Mononuclear cell (primary cell): ENCODE data around the gene IKZF1. TPM values are rescaled to one million over a fixed set of nuclear protein-coding genes. Genes with fewer than 3 reads are reported as not detected.

Experiments
- H3K27me3 ChIP-seq: 2 replicates; pipeline ENCODE4 v1.6.0; 2011; ENCODE audit warnings: low read length, control low read depth; ENCODE audit not compliant: insufficient read depth
- H3K4me1 ChIP-seq: 2 replicates; pipeline ENCODE4 v1.5.1; 2011; ENCODE audit warnings: mild to moderate bottlenecking, low read length, control low read depth; ENCODE audit not compliant: insufficient read depth
- H3K4me3 ChIP-seq: 2 replicates; pipeline ENCODE4 v1.5.1; 2011; ENCODE audit warnings: mild to moderate bottlenecking, low read length, moderate library complexity
- H3K9me3 ChIP-seq: 2 replicates; pipeline ENCODE4 v1.5.1; 2011; ENCODE audit warnings: low read depth, mild to moderate bottlenecking, control low read depth, low read length
- total RNA-seq: library from RNA; depleted of rRNA; stranded (reverse); fragments of >200 nt; gene quantifications from one replicate; pipeline ENCODE4 v1.2.3, GENCODE V29; 2012

Gene IKZF1
- total RNA-seq, 1 donor = 231 TPM

GRCh38 chr7:50423860-50424259 lies 119.3 kb downstream of the IKZF1 start:
- no peaks in the 10 kb centered on the region for H3K4me1 ChIP-seq
- H3K4me3 ChIP-seq = no peak overlapping the region
- no peaks in the 10 kb centered on the region for H3K27me3 ChIP-seq
- no peaks in the 10 kb centered on the region for H3K9me3 ChIP-seq

- H3K9me3 ChIP-seq = no peaks in the 10 kb centered on the region
- no peaks in the 10 kb centered on the region for H3K4me1 ChIP-seq
- no peak overlapping the region for H3K4me3 ChIP-seq
- H3K27me3 ChIP-seq = no peaks in the 10 kb centered on the region
Measured at GRCh38 chr7:50425318-50425717, 120.8 kb downstream of the IKZF1 start.

- H3K27me3 ChIP-seq = no peaks in the 10 kb centered on the region
- H3K9me3 ChIP-seq = no peaks in the 10 kb centered on the region
- no peaks in the 10 kb centered on the region for H3K4me1 ChIP-seq
- H3K4me3 ChIP-seq = no peak overlapping the region
Measured at GRCh38 chr7:50426280-50427045, 121.9 kb downstream of the IKZF1 start.

- Histone ChIP-seq H3K4me3 (no peak overlapping the region), H3K4me1 (no peaks in the 10 kb centered on the region), H3K9me3 (no peaks in the 10 kb centered on the region), H3K27me3 (no peaks in the 10 kb centered on the region)
Measured at GRCh38 chr7:50427518-50427917, 123.0 kb downstream of the IKZF1 start.

GRCh38 chr7:50428911-50429310 lies 124.4 kb downstream of the IKZF1 start:
- no peaks in the 10 kb centered on the region for H3K9me3 ChIP-seq
- H3K4me3 ChIP-seq = no peak overlapping the region
- H3K4me1 ChIP-seq = no peaks in the 10 kb centered on the region
- H3K27me3 ChIP-seq = no peaks in the 10 kb centered on the region

GRCh38 chr7:50431316-50431715 lies 126.8 kb downstream of the IKZF1 start:
- H3K4me3 ChIP-seq = no peak overlapping the region
- no peaks in the 10 kb centered on the region for H3K27me3 ChIP-seq
- H3K4me1 ChIP-seq = peaks cover 5% of the 10 kb centered on the region
- no peaks in the 10 kb centered on the region for H3K9me3 ChIP-seq

- no peak overlapping the region for H3K4me3 ChIP-seq
- H3K9me3 ChIP-seq = no peaks in the 10 kb centered on the region
- H3K27me3 ChIP-seq = no peaks in the 10 kb centered on the region
- H3K4me1 ChIP-seq = peaks cover 5% of the 10 kb centered on the region
Measured at GRCh38 chr7:50431722-50432305, 127.3 kb downstream of the IKZF1 start.

GRCh38 chr7:50436133-50436806 lies 131.8 kb downstream of the IKZF1 start:
- Histone ChIP-seq H3K4me1 (peaks cover 5% of the 10 kb centered on the region), H3K9me3 (no peaks in the 10 kb centered on the region), H3K27me3 (no peaks in the 10 kb centered on the region), H3K4me3 (no peak overlapping the region)

GRCh38 chr7:50446542-50446960 lies 142.0 kb downstream of the IKZF1 start:
- Histone ChIP-seq H3K27me3 (no peaks in the 10 kb centered on the region), H3K4me3 (no peak overlapping the region), H3K4me1 (peaks cover 17% of the 10 kb centered on the region), H3K9me3 (no peaks in the 10 kb centered on the region)

- Histone ChIP-seq H3K27me3 (no peaks in the 10 kb centered on the region), H3K4me3 (no peak overlapping the region), H3K4me1 (peaks cover 17% of the 10 kb centered on the region), H3K9me3 (no peaks in the 10 kb centered on the region)
Measured at GRCh38 chr7:50448823-50449222, 144.3 kb downstream of the IKZF1 start.

- Histone ChIP-seq H3K4me1 (peaks cover 17% of the 10 kb centered on the region), H3K9me3 (no peaks in the 10 kb centered on the region), H3K4me3 (peak overlapping the region; percentile 51), H3K27me3 (no peaks in the 10 kb centered on the region)
Measured at GRCh38 chr7:50449501-50449880, 145.0 kb downstream of the IKZF1 start.

- H3K4me1 ChIP-seq = peaks cover 17% of the 10 kb centered on the region
- H3K9me3 ChIP-seq = no peaks in the 10 kb centered on the region
- H3K27me3 ChIP-seq = no peaks in the 10 kb centered on the region
- H3K4me3 ChIP-seq = peak within 1 kb of the TSS; percentile 51
Measured at GRCh38 chr7:50449881-50450589, 145.5 kb downstream of the IKZF1 start, which contains the start of gene FIGNL1. Gene FIGNL1, minus strand, starts transcription at chr7:50450350. Its CDS starts 3,063 bp downstream, at chr7:50447287.

GRCh38 chr7:50450590-50451032 lies 146.1 kb downstream of the IKZF1 start:
- peak overlapping the region; percentile 51 for H3K4me3 ChIP-seq
- no peaks in the 10 kb centered on the region for H3K9me3 ChIP-seq
- no peaks in the 10 kb centered on the region for H3K27me3 ChIP-seq
- H3K4me1 ChIP-seq = peaks cover 17% of the 10 kb centered on the region
